ENCODE data around the gene SLC39A6. TPM values are rescaled to one million over a fixed set of nuclear protein-coding genes. Genes with fewer than 3 reads are reported as not detected.

SLC39A6 gene
- total RNA-seq, 1 experiment from 2014 or later: 20.3 TPM

- 0 out of 2 replicates have a peak, but pooled peaks cover under 1% of the 10 kb centered on the region for H3K36me3 ChIP-seq (ENCODE audit: low read depth)
- H2AFZ ChIP-seq: peak overlapping the region; percentile 98
- peak overlapping the region; percentile 82 for H3K4me3 ChIP-seq
- intact Hi-C loops (cut with micrococcal nuclease; ENCODE audit: unreplicated experiment): no loop called here
- H3K27ac ChIP-seq: no peak overlapping the region
- H3K27me3 ChIP-seq (ENCODE audit: insufficient read depth, low read depth): no peaks in the 10 kb centered on the region
- H3K79me2 ChIP-seq (ENCODE audit: low read depth): peaks cover 53% of the 10 kb centered on the region
- no peaks in the 10 kb centered on the region for H3F3A ChIP-seq (ENCODE audit: insufficient read depth, low read depth)
- TF ChIP-seq CTCF (conservative IDR thresholded peaks at IDR 0.05) (no peak), EZH2 (IDR thresholded peaks at IDR 0.05; ENCODE audit: low read depth) (no peak)
- peaks cover 14% of the 10 kb centered on the region for H4K20me1 ChIP-seq (ENCODE audit: insufficient read depth)
- H3K9me3 ChIP-seq (ENCODE audit: insufficient read depth, low read depth): no peaks in the 10 kb centered on the region
- CTCF ChIA-PET: no interaction called here
- H3K4me1 ChIP-seq (replicated peaks; ENCODE audit: insufficient read depth): peaks cover 9% of the 10 kb centered on the region; the same call in 1 of the 2 replicates
- POLR2A ChIA-PET (ENCODE audit: unreplicated experiment): no interaction called here
- BruUV-seq (replicated peaks): no TSS peak
- no peak for DNase-seq
- no peaks in the 10 kb centered on the region for H3K9me2 ChIP-seq (ENCODE audit: insufficient read depth)
- H3K4me2 ChIP-seq: peak overlapping the region; percentile 82
Observed at GRCh38 chr18:36128907-36129299, 237 bp downstream of the SLC39A6 start.

- Histone ChIP-seq H3K4me2 (peak overlapping the region; percentile 82), H3K79me2 (ENCODE audit: low read depth) (peaks cover 53% of the 10 kb centered on the region), H3K9me3 (ENCODE audit: insufficient read depth, low read depth) (no peaks in the 10 kb centered on the region), H3K27ac (no peak overlapping the region), H2AFZ (peak overlapping the region; percentile 98), H3K27me3 (ENCODE audit: insufficient read depth, low read depth) (no peaks in the 10 kb centered on the region), H3K36me3 (ENCODE audit: low read depth) (no peaks in the 10 kb centered on the region; the same call in 1 of the 2 replicates), H3K9me2 (ENCODE audit: insufficient read depth) (no peaks in the 10 kb centered on the region), H3F3A (ENCODE audit: insufficient read depth, low read depth) (no peaks in the 10 kb centered on the region), H4K20me1 (ENCODE audit: insufficient read depth) (peaks cover 13% of the 10 kb centered on the region), H3K4me3 (peak overlapping the region; percentile 82), H3K4me1 (replicated peaks; ENCODE audit: insufficient read depth) (peaks cover 9% of the 10 kb centered on the region; the same call in 1 of the 2 replicates)
- no TSS peak for BruUV-seq (replicated peaks)
- intact Hi-C loops (cut with micrococcal nuclease; ENCODE audit: unreplicated experiment): no loop called here
- no peak for DNase-seq
- TF ChIP-seq EZH2 (IDR thresholded peaks at IDR 0.05; ENCODE audit: low read depth) (no peak), CTCF (conservative IDR thresholded peaks at IDR 0.05) (no peak)
- POLR2A ChIA-PET (ENCODE audit: unreplicated experiment): no interaction called here
- CTCF ChIA-PET: no interaction called here
Observed at GRCh38 chr18:36128530-36128870, 640 bp downstream of the SLC39A6 start.

GRCh38 chr18:36127836-36128529 is 1.2 kb downstream of the SLC39A6 start:
- no peaks in the 10 kb centered on the region for H3K9me2 ChIP-seq (ENCODE audit: insufficient read depth)
- peaks cover 9% of the 10 kb centered on the region; the same call in 1 of the 2 replicates for H3K4me1 ChIP-seq (replicated peaks; ENCODE audit: insufficient read depth)
- H3F3A ChIP-seq (ENCODE audit: insufficient read depth, low read depth): no peaks in the 10 kb centered on the region
- ChIA-PET POLR2A (ENCODE audit: unreplicated experiment) (no interaction called here), CTCF (no interaction called here)
- H3K4me2 ChIP-seq: peak overlapping the region; percentile 82
- DNase-seq: no peak
- H3K4me3 ChIP-seq: peak overlapping the region; percentile 82
- BruUV-seq (replicated peaks): no TSS peak
- TF ChIP-seq EZH2 (IDR thresholded peaks at IDR 0.05; ENCODE audit: low read depth): no peak
- no peak for TF ChIP-seq CTCF (conservative IDR thresholded peaks at IDR 0.05)
- H3K79me2 ChIP-seq (ENCODE audit: low read depth): peaks cover 49% of the 10 kb centered on the region
- peak overlapping the region; percentile 98 for H2AFZ ChIP-seq
- H4K20me1 ChIP-seq (ENCODE audit: insufficient read depth): peaks cover 13% of the 10 kb centered on the region
- H3K9me3 ChIP-seq (ENCODE audit: insufficient read depth, low read depth): no peaks in the 10 kb centered on the region
- no peaks in the 10 kb centered on the region for H3K27me3 ChIP-seq (ENCODE audit: insufficient read depth, low read depth)
- H3K36me3 ChIP-seq (ENCODE audit: low read depth): no peaks in the 10 kb centered on the region; the same call in 1 of the 2 replicates
- intact Hi-C loops (cut with micrococcal nuclease; ENCODE audit: unreplicated experiment): no loop called here
- H3K27ac ChIP-seq: no peak overlapping the region

All from PC-9 (cell line).